Activated CD4-positive, alpha-beta T cell treated with anti-CD3 and anti-CD28 coated beads, Interleukin-2, amount 50 U/mL, for 24 hours (primary cell): ENCODE measurements around the gene SKOR2.

Experiments
- DNase-seq, 2 donors: peaks; one replicate each; pipeline ENCODE4 v3.0.0-alpha.2; 2020; ENCODE audit warnings: low read depth in 1 of 2, low spot score in 1 of 2

The SKOR2 gene, protein sequence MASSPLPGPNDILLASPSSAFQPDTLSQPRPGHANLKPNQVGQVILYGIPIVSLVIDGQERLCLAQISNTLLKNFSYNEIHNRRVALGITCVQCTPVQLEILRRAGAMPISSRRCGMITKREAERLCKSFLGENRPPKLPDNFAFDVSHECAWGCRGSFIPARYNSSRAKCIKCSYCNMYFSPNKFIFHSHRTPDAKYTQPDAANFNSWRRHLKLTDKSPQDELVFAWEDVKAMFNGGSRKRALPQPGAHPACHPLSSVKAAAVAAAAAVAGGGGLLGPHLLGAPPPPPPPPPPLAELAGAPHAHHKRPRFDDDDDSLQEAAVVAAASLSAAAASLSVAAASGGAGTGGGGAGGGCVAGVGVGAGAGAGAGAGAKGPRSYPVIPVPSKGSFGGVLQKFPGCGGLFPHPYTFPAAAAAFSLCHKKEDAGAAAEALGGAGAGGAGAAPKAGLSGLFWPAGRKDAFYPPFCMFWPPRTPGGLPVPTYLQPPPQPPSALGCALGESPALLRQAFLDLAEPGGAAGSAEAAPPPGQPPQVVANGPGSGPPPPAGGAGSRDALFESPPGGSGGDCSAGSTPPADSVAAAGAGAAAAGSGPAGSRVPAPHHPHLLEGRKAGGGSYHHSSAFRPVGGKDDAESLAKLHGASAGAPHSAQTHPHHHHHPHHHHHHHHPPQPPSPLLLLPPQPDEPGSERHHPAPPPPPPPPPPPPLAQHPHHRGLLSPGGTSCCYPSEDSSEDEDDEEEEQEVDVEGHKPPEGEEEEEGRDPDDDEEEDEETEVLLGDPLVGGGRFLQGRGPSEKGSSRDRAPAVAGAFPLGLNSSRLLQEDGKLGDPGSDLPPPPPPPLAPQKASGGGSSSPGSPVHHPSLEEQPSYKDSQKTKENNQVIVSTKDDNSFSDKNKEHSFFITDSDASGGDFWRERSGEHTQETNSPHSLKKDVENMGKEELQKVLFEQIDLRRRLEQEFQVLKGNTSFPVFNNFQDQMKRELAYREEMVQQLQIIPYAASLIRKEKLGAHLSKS

DNA sequence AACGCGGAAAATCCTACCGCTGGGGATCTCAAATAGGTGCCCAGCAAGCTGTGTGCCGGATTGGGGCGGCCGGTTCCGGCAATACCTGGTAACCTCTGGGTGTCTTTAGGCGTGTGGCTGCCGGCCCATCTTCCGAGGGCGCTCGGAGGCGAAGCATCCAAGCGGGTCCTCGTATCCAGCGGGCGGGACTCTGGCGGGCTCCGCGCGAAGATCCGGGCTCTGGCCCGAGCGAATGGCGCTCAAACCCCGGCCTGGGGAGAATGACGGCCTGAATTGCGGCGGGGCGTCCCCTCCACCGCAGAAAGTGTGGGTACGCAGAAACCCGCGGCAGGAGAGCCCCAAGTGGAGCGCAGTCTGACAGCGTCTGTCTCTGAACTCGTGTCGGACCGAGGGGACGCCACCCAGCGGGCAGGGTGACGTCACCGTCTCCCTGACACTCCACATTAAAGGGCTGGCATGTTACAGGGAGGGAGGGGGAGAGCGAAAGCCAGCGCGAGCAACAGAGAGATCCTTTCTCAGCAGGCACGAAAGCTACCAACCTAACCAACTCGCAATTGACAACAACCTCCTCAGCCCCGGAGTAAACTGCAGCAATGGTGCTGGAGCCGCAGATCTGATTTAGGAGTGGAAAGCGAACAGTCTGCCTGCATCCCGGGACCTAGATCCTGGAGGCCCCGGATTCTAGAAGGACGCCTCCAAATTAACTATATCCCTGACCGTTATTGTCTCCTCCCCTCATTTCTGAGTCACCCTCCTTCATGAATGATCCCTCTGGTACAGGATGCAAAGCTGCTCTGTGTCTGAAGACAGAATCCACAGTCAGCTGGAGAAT lies at the start of gene SKOR2:
TSS of gene SKOR2 (minus strand) at position 372 of the 832 bp plus-strand sequence. CDS start 2,477 bp downstream, outside the sequence.
- no peak for DNase-seq

DNA sequence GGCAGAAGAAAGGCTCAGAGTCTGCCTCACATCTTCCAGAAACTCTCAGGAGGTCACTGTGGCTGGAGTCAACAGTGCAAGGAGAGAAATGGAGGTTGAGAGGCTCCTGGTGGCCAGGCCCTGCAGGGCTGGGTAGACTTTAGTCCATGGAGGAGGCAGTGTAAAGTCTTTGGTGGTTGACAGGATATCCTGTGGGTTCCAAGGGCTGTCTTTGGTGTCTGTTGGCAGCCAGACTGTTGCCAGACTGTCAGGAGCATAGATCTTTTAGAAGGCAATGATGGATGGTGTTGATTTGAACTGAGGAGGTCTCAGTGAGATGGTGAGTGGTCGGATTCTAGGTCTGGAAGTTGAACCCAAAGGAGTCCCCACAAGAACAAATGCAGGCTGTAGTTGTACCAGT lies 45.0 kb upstream of the SKOR2 start:
- no peak for DNase-seq

DNA sequence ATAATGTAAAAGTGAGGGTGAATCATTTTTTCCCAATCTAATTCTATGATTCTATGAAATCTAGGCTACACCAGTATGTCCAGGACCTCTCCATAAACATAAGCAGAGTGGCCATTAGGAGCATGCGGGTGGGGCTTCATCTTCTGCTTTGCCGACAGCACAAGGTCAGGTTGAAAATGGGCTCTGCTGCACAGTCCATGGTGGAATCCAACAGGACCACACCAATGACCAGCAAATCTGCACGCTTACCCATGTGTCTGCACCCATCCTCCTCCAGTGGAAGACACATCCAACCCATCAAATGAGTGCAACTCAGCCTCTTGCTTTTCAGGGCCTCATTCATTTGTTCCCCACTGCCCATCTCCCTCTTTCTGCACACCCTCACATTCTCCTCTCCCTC lies 43.3 kb upstream of the SKOR2 start:
- no peak for DNase-seq

- no peak for DNase-seq
Measured at GRCh38 chr18:47288741-47289140, 37.3 kb upstream of the SKOR2 start.

DNA sequence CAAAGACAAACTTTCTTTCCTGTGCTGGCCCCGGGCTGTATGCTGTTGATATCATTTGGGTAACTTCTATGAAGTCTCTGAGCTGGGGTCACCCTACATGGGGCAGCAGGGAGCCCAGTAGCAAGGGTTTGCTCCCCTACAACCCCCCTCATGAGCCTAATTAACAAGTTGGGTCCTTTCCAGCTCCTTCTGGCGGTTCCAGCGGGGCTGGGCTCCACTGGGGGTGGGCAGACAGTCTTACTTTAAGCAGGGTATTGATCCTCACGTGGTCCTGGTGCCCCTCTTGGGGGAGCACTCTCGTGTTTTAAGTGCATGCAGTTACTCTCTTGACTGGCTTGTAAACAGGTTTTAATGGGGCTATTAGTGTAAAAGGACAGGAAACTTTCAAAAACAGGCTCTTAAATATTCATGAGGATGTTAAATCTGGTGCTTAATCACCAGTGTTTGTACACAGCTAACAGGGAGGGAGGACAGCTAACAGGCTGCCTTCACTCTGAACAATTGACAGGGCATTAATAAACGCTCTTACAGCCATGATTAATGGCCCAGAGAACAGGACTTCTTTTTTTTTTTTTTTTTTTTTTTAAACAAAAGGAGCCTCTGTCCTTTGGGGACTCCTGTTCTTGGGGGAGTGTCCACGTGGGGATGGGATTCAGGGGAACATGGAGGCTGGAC lies 36.6 kb upstream of the SKOR2 start:
- no peak for DNase-seq

- no peak for DNase-seq
Measured at GRCh38 chr18:47286776-47287410, 35.4 kb upstream of the SKOR2 start.

DNA sequence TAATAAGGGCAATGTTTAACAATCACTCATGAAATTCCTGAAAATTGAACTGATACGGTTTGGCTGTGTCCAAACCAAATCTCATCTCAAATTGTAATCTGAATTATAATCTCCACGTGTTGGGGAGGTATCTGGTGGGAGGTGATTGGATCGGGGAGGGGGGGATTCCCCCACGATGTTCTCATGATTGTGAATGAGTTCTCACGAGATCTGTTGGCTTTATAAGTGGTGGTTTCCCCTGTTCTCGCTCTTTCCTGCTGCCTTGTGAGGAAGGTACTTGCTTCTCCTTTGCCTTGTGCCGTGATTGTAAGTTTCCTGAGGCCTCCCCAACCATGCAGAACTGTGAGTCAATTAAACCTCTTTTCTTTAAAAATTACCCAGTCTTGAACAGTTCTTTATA lies 34.0 kb upstream of the SKOR2 start:
- no peak for DNase-seq

DNA sequence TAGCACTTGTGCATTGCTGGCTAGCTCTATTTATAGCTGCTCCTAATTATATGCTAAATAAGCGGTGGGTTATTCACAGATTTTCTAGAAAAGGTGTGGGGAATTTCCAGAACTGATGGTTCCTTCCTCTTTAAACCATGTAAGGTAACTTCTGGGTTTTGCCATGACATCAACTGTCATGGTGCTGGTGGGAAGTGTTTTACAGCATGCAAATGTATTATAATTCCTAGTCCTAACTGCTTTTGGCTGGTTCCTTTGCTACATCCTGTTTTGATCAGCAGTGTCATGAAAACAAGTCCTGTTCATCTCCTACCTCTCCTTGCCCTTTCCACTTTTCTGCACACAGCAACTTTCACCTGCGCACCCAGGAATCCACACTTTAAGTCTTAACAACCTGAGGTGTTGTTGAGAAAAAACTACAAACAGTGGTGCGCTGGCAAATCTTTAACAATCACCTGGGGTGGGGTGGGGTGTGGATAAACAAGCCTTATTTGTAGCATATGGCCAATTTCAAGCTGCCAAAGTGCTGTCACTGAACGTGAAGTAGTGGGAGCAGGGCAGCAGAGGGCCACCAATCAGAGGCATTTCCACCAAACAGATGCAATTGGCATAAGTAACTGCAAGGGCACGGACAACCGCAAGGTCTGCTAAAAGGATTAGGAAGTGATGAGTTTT lies 33.4 kb upstream of the SKOR2 start:
- no peak for DNase-seq

DNA sequence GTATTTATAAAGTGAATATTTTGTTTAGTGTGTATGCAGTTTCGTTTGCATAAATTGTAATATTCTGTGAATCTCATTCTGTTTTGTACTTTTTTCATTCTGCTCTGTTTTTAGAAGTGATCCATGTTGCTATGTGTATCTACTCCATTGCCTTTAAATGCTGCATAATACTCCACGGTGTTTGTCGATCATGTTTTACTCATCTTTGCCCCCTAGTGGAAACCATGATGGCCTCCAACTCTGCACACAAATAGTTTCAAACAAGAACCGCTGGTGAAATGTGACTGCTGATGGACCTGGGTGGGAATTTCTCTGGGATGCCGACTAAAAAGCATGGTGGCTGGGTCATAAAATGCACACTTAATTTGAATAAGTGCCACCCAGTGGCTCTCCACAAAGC lies 32.0 kb upstream of the SKOR2 start:
- no peak for DNase-seq

DNA sequence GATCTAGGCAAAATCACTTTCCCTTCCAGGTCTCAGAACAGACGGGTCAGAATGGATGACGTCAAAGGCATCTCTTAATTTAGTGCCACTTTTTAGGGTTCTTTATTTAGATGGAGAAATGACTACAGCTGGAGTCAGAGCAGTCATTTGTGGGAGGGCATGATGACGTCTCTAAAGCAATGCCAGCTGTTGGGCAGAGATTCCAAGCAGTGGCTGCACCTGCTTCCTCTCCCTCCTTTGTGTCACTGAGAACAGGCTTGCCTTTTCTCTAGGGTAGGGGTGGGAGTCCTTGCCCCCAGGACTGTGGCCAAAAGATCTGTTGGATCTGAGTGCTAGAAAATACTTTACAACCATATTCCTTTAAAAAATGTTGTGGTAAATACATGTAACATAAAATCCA lies 28.7 kb upstream of the SKOR2 start:
- DNase-seq = no peak

- DNase-seq = no peak
Measured at GRCh38 chr18:47274961-47275360, 23.5 kb upstream of the SKOR2 start.

- no peak for DNase-seq
Measured at GRCh38 chr18:47265197-47265596, 13.7 kb upstream of the SKOR2 start.

GRCh38 chr18:47264308-47264700 lies 12.8 kb upstream of the SKOR2 start:
- no peak for DNase-seq

GRCh38 chr18:47263430-47264307 lies 12.2 kb upstream of the SKOR2 start:
- no peak for DNase-seq

GRCh38 chr18:47263150-47263429 lies 11.6 kb upstream of the SKOR2 start:
- DNase-seq = no peak

GRCh38 chr18:47262301-47263149 lies 11.1 kb upstream of the SKOR2 start:
- no peak for DNase-seq

DNA sequence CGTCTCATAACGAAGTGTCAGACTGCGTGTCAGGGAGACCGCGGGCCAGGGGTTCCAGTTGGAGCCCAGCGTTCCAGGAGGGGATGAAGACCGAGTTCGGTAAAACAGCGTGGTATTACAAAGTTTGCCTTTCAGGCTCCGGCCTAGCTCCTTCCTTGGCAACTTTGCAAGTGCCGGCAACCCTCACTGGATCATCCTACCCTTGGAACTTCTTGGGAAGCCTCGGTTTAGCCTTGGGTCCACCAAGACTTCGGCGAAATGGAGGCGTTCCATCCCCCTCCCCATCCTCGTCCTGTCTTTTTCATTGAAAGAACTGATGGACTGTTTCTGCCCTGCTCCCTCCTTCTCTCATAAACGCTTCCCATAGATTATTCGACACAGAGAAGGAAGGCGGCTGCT lies 10.4 kb upstream of the SKOR2 start:
- DNase-seq = no peak
